ENCODE measurements around the gene EIF5B. TPM values are rescaled to one million over a fixed set of nuclear protein-coding genes. Genes with fewer than 3 reads are reported as not detected.
"Not testable (repeated sequence)": the region's sequence is repeated elsewhere in the genome, so short reads cannot be mapped to it uniquely, and the experiment has no call there.

The EIF5B gene
- total RNA-seq, 1 donor from 2014 or later, result 20.8 TPM

DNA sequence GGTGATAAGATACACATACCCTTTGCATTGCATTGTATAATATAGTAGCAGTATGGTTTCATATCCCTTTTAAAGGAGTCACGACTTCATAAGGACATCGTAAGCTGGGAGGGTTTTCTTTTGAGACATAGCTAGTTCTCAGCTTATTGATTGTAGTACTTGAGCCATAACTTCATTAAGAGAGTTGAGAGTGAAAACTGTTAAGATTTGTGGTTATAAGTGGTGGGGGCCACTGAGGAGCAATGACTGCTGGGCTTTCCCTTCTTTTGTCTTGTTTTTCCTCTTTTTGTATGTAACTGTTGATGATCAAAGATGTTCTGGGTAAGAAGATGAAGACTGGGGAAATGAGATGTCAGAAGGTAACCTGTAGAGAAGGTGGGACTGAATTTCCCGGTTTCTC is 11.0 kb downstream of the EIF5B start:
- no peak for DNase-seq (ENCODE audit: low read depth)
- TF ChIP-seq, protein P1, sequence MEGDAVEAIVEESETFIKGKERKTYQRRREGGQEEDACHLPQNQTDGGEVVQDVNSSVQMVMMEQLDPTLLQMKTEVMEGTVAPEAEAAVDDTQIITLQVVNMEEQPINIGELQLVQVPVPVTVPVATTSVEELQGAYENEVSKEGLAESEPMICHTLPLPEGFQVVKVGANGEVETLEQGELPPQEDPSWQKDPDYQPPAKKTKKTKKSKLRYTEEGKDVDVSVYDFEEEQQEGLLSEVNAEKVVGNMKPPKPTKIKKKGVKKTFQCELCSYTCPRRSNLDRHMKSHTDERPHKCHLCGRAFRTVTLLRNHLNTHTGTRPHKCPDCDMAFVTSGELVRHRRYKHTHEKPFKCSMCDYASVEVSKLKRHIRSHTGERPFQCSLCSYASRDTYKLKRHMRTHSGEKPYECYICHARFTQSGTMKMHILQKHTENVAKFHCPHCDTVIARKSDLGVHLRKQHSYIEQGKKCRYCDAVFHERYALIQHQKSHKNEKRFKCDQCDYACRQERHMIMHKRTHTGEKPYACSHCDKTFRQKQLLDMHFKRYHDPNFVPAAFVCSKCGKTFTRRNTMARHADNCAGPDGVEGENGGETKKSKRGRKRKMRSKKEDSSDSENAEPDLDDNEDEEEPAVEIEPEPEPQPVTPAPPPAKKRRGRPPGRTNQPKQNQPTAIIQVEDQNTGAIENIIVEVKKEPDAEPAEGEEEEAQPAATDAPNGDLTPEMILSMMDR (conservative IDR thresholded peaks at IDR 0.05; ENCODE audit: low read depth, low read length), result no peak
- no peak overlapping the region for H3K4me3 ChIP-seq (ENCODE audit: low read depth, low read length)

DNA sequence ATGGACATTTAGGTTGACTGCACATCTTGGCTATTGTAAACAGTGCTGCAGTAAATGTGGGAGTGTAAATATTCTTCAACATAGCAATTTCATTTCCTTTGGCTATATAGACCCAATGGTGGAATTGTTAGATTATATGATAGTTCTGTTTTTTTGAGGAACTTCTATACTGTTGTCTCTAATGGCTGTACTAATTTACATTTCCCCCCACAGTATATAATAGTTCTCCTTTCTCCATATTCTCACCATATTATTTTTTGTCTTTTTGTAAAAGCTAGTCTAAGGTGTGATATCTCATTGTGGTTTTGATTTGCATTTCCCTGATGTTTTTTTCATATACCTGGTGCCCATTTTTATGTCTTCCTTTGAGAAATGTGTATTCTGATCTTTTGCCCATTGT is 13.0 kb downstream of the EIF5B start:
- DNase-seq (ENCODE audit: low read depth), result no peak
- TF ChIP-seq, protein P1 (conservative IDR thresholded peaks at IDR 0.05; ENCODE audit: low read depth, low read length), result no peak
- no peak overlapping the region for H3K4me3 ChIP-seq (ENCODE audit: low read depth, low read length)

DNA sequence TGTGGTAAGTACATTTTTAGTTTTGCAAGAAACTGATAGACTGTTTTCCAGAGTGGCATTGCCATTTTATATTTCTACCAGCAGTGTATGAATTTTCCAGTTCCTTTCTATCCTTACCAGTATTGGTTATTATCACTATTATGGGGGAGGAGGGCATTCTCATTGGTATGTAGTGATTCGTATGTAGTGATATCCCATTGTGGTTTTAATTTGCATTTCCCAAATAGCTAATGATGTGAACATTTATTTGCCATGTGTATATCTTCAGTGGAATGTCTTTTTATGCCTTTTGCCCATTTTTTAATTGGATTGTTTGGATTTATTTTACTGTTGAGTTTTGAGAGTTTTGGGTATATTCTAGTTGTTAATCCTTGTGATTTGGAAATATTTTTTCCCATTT is 16.9 kb downstream of the EIF5B start:
- no peak for DNase-seq (ENCODE audit: low read depth)
- TF ChIP-seq, protein P1 (conservative IDR thresholded peaks at IDR 0.05; ENCODE audit: low read depth, low read length), result no peak
- H3K4me3 ChIP-seq (ENCODE audit: low read depth, low read length), result no peak overlapping the region

DNA sequence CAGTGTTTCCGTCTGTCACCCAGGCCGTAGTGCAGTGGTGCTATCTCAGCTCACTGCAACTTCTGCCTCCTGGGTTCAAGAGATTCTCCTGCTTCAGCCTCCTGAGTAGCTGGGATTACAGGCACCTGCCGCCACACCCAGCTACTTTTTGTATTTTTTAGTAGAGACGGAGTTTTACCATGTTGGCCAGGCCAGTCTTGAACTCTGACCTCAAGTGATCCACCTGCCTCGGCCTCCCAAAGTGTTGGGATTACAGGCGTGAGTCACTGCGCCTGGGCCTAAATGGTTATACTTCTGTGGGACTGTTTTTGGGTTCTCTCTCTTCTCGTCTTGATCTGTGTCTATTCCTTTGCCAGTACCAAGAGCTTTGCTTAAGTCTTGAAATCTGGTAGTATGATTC is 17.6 kb downstream of the EIF5B start:
- DNase-seq (ENCODE audit: low read depth); H3K4me3 ChIP-seq (ENCODE audit: low read depth, low read length): not testable (repeated sequence)

DNA sequence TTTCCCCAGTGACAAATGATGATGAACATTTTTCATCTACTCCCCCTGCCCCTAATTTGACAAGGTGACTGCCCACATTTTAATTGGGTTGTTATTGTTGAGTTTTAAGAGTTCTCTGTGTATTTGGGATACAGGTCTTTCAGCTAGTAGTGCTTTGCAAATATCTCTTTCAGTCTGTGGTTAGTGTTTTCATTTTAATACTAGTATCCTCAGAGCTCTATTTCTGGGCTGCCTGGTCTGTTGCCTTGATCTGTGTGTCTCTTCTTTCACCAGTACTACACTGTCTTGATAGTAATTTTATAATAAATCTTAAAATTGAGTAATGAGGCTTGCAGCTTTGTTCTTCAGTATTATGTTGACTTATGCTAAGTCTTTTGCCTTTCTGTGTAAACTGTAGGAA is 19.7 kb downstream of the EIF5B start:
- TF ChIP-seq, protein P1 (conservative IDR thresholded peaks at IDR 0.05; ENCODE audit: low read depth, low read length), result no peak
- no peak overlapping the region for H3K4me3 ChIP-seq (ENCODE audit: low read depth, low read length)
- DNase-seq (ENCODE audit: low read depth), result no peak

DNA sequence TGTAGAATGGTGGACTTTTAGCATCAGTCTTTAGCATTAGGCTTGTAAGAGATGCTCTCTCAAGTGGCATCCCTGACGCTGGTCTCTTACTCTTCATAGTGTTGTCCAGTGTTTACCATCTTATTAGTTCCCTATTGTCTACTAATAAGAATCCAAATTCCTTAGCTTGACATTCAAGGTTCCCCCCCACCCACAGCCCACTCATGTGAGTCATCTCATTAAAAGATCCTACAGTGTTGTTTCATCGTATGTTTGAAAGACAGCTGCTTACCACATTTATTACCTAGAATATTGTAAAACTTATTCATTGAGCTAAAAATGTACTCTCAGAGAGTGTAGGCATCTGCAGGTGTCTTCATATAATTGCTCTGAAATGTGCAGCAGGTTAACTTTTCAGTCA is 28.5 kb downstream of the EIF5B start:
- no peak overlapping the region for H3K4me3 ChIP-seq (ENCODE audit: low read depth, low read length)
- TF ChIP-seq, protein P1 (conservative IDR thresholded peaks at IDR 0.05; ENCODE audit: low read depth, low read length), result no peak
- DNase-seq (ENCODE audit: low read depth), result no peak

DNA sequence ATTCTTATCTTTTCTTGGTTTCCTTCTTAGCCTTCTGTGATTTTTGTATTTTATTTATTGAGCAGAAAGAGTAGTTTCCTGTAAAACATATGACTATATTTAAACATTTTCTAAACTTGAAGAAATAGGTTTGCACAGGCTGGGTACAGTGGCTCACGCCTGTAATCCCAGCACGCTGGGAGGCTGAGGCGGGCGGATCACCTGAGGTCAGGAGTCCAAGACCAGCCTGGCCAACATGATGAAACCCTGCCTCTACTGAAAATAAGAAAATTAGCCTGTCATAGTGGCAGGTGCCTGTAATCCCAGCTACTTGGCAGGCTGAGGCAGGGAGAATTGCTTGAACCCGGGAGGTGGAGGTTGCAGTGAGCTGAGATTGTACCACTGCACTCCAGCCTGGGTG is 31.7 kb downstream of the EIF5B start:
- DNase-seq (ENCODE audit: low read depth); H3K4me3 ChIP-seq (ENCODE audit: low read depth, low read length): not testable (repeated sequence)

DNA sequence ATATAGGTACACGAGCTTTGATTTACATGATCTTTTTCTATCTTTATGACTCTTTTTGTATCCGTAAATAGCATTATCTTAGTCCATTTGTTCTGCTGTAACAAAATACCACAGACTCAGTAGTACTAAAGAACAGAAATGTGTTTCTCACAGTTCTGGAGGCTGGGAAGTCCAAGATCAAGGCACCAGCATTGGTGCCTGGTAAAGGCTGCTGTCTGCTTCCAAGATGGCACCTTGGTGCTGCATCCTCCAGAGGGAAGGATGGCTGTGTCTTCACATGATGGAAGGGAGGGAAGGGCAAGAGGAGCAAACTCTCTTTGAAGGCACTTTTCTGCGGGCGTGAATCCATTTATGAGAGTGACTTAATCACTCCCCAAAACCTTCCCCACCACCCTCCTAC is 36.0 kb downstream of the EIF5B start:
- no peak overlapping the region for H3K4me3 ChIP-seq (ENCODE audit: low read depth, low read length)
- TF ChIP-seq, protein P1 (conservative IDR thresholded peaks at IDR 0.05; ENCODE audit: low read depth, low read length), result no peak
- no peak for DNase-seq (ENCODE audit: low read depth)

All from epithelial cell of proximal tubule (primary cell).